Stimulated activated naive CD8-positive, alpha-beta T cell treated with anti-CD3 and anti-CD28 coated beads, Interleukin-15, Interleukin-2, amounts not matched to agents 100 ng/mL and 50 ng/mL, for 24 hours (primary cell): ENCODE measurements around the gene GADD45A.
"Not testable (repeated sequence)": the region's sequence is repeated elsewhere in the genome, so short reads cannot be mapped to it uniquely, and the experiment has no call there.

ENCODE experiments used
- H3K27ac Mint-ChIP-seq: one replicate; pipeline ENCODE4 v1.8.0; 2021; ENCODE audit warnings: mild to moderate bottlenecking, mixed read lengths
- H3K27me3 Mint-ChIP-seq: one replicate; pipeline ENCODE4 v1.8.0; 2021; ENCODE audit warnings: mixed read lengths
- H3K36me3 Mint-ChIP-seq: one replicate; pipeline ENCODE4 v1.8.0; 2021; ENCODE audit warnings: low read depth, mixed read lengths
- H3K4me1 Mint-ChIP-seq: one replicate; pipeline ENCODE4 v1.8.0; 2021; ENCODE audit warnings: low read depth, mixed read lengths
- H3K4me3 Mint-ChIP-seq: one replicate; pipeline ENCODE4 v1.8.0; 2021; ENCODE audit warnings: mild to moderate bottlenecking, mixed read lengths
- H3K9me3 Mint-ChIP-seq: one replicate; pipeline ENCODE4 v1.8.0; 2021; ENCODE audit warnings: mixed read lengths

GADD45A gene

GRCh38 chr1:67715819-67716218, 30.8 kb downstream of the GADD45A start:
- Mint-ChIP-seq H3K4me1 (peaks cover 8% of the 10 kb centered on the region), H3K9me3 (no peaks in the 10 kb centered on the region), H3K4me3 (no peak overlapping the region), H3K36me3 (no peaks in the 10 kb centered on the region), H3K27me3 (peaks cover under 1% of the 10 kb centered on the region), H3K27ac (no peak overlapping the region)

GRCh38 chr1:67716800-67717199, 31.8 kb downstream of the GADD45A start:
- Mint-ChIP-seq H3K36me3 (no peaks in the 10 kb centered on the region), H3K27ac (no peak overlapping the region), H3K9me3 (no peaks in the 10 kb centered on the region), H3K4me3 (no peak overlapping the region), H3K27me3 (peaks cover 5% of the 10 kb centered on the region), H3K4me1 (peaks cover 8% of the 10 kb centered on the region)

- no peak overlapping the region for H3K27ac Mint-ChIP-seq
- H3K36me3 Mint-ChIP-seq = no peaks in the 10 kb centered on the region
- no peaks in the 10 kb centered on the region for H3K9me3 Mint-ChIP-seq
- no peak overlapping the region for H3K4me3 Mint-ChIP-seq
- H3K27me3 Mint-ChIP-seq = peaks cover 5% of the 10 kb centered on the region
- peaks cover 8% of the 10 kb centered on the region for H3K4me1 Mint-ChIP-seq
Measured at GRCh38 chr1:67717876-67718275, 32.9 kb downstream of the GADD45A start.

- Mint-ChIP-seq H3K36me3 (no peaks in the 10 kb centered on the region), H3K4me1 (no peaks in the 10 kb centered on the region), H3K27me3 (peaks cover 5% of the 10 kb centered on the region), H3K27ac (no peak overlapping the region), H3K4me3 (no peak overlapping the region), H3K9me3 (no peaks in the 10 kb centered on the region)
Measured at GRCh38 chr1:67719329-67720196, 34.6 kb downstream of the GADD45A start.

GRCh38 chr1:67721112-67721511, 36.1 kb downstream of the GADD45A start:
- H3K4me3 Mint-ChIP-seq = no peak overlapping the region
- peaks cover 5% of the 10 kb centered on the region for H3K27me3 Mint-ChIP-seq
- no peaks in the 10 kb centered on the region for H3K9me3 Mint-ChIP-seq
- H3K4me1 Mint-ChIP-seq = peaks cover 7% of the 10 kb centered on the region
- H3K36me3 Mint-ChIP-seq = no peaks in the 10 kb centered on the region
- no peak overlapping the region for H3K27ac Mint-ChIP-seq

- no peaks in the 10 kb centered on the region for H3K36me3 Mint-ChIP-seq
- peaks cover 5% of the 10 kb centered on the region for H3K27me3 Mint-ChIP-seq
- H3K4me1 Mint-ChIP-seq = peaks cover 13% of the 10 kb centered on the region
- H3K27ac Mint-ChIP-seq = no peak overlapping the region
- H3K4me3 Mint-ChIP-seq = no peak overlapping the region
- H3K9me3 Mint-ChIP-seq = no peaks in the 10 kb centered on the region
Measured at GRCh38 chr1:67721650-67722291, 36.8 kb downstream of the GADD45A start.

GRCh38 chr1:67722292-67722944, 37.4 kb downstream of the GADD45A start:
- H3K4me3 Mint-ChIP-seq = no peak overlapping the region
- no peaks in the 10 kb centered on the region for H3K9me3 Mint-ChIP-seq
- H3K27me3 Mint-ChIP-seq = peaks cover 5% of the 10 kb centered on the region
- H3K4me1 Mint-ChIP-seq = peaks cover 15% of the 10 kb centered on the region
- H3K27ac Mint-ChIP-seq = no peak overlapping the region
- no peaks in the 10 kb centered on the region for H3K36me3 Mint-ChIP-seq

GRCh38 chr1:67723126-67723525, 38.1 kb downstream of the GADD45A start:
- no peak overlapping the region for H3K4me3 Mint-ChIP-seq
- H3K27me3 Mint-ChIP-seq = peaks cover 5% of the 10 kb centered on the region
- H3K36me3 Mint-ChIP-seq = no peaks in the 10 kb centered on the region

GRCh38 chr1:67723620-67724019, 38.6 kb downstream of the GADD45A start:
- Mint-ChIP-seq H3K4me1 (peaks cover 15% of the 10 kb centered on the region), H3K27me3 (peaks cover 5% of the 10 kb centered on the region), H3K4me3 (no peak overlapping the region), H3K27ac (no peak overlapping the region), H3K9me3 (no peaks in the 10 kb centered on the region), H3K36me3 (no peaks in the 10 kb centered on the region)

More at GRCh38 chr1:67723126-67723525, 38.1 kb downstream of the GADD45A start:
- no peak overlapping the region for H3K27ac Mint-ChIP-seq
- peaks cover 15% of the 10 kb centered on the region for H3K4me1 Mint-ChIP-seq
- H3K9me3 Mint-ChIP-seq = no peaks in the 10 kb centered on the region

GRCh38 chr1:67724928-67725560, 40.0 kb downstream of the GADD45A start:
- Mint-ChIP-seq H3K9me3 (no peaks in the 10 kb centered on the region), H3K4me1 (peaks cover 22% of the 10 kb centered on the region), H3K27me3 (peaks cover 5% of the 10 kb centered on the region), H3K36me3 (no peaks in the 10 kb centered on the region), H3K27ac (no peak overlapping the region), H3K4me3 (no peak overlapping the region)

- H3K4me1 Mint-ChIP-seq = peaks cover 27% of the 10 kb centered on the region
- no peaks in the 10 kb centered on the region for H3K9me3 Mint-ChIP-seq
- no peak overlapping the region for H3K4me3 Mint-ChIP-seq
- no peaks in the 10 kb centered on the region for H3K36me3 Mint-ChIP-seq
- H3K27ac Mint-ChIP-seq = no peak overlapping the region
- H3K27me3 Mint-ChIP-seq = peaks cover under 1% of the 10 kb centered on the region
Measured at GRCh38 chr1:67726224-67726623, 41.2 kb downstream of the GADD45A start.

GRCh38 chr1:67729872-67730271, 44.9 kb downstream of the GADD45A start:
- Mint-ChIP-seq H3K9me3 (no peaks in the 10 kb centered on the region), H3K4me3 (no peak overlapping the region), H3K4me1 (peaks cover 39% of the 10 kb centered on the region), H3K27me3 (no peaks in the 10 kb centered on the region), H3K36me3 (no peaks in the 10 kb centered on the region), H3K27ac (no peak overlapping the region)

GRCh38 chr1:67730312-67730711, 45.3 kb downstream of the GADD45A start:
- not testable (repeated sequence) for H3K9me3 Mint-ChIP-seq, H3K27me3 Mint-ChIP-seq, H3K27ac Mint-ChIP-seq, H3K4me3 Mint-ChIP-seq, H3K36me3 Mint-ChIP-seq
- peaks cover 42% of the 10 kb centered on the region for H3K4me1 Mint-ChIP-seq

- Mint-ChIP-seq H3K27ac (peak overlapping the region; percentile 1), H3K36me3 (no peaks in the 10 kb centered on the region), H3K4me1 (peaks cover 43% of the 10 kb centered on the region), H3K9me3 (no peaks in the 10 kb centered on the region), H3K27me3 (no peaks in the 10 kb centered on the region), H3K4me3 (no peak overlapping the region)
Measured at GRCh38 chr1:67731322-67731721, 46.3 kb downstream of the GADD45A start.

- no peaks in the 10 kb centered on the region for H3K27me3 Mint-ChIP-seq
- peaks cover 43% of the 10 kb centered on the region for H3K4me1 Mint-ChIP-seq
- no peak overlapping the region for H3K4me3 Mint-ChIP-seq
- H3K36me3 Mint-ChIP-seq = no peaks in the 10 kb centered on the region
- no peaks in the 10 kb centered on the region for H3K9me3 Mint-ChIP-seq
- H3K27ac Mint-ChIP-seq = no peak overlapping the region
Measured at GRCh38 chr1:67732750-67733151, 47.8 kb downstream of the GADD45A start.
